ENCODE data around the gene IFTAP. TPM values are rescaled to one million over a fixed set of nuclear protein-coding genes. Genes with fewer than 3 reads are reported as not detected.
"Not testable (repeated sequence)": the region's sequence is repeated elsewhere in the genome, so short reads cannot be mapped to it uniquely, and the experiment has no call there.

Gene IFTAP
- total RNA-seq, 4 donors from 2014 or later: 1.5 to 14.9 (median 8.6) TPM

DNA sequence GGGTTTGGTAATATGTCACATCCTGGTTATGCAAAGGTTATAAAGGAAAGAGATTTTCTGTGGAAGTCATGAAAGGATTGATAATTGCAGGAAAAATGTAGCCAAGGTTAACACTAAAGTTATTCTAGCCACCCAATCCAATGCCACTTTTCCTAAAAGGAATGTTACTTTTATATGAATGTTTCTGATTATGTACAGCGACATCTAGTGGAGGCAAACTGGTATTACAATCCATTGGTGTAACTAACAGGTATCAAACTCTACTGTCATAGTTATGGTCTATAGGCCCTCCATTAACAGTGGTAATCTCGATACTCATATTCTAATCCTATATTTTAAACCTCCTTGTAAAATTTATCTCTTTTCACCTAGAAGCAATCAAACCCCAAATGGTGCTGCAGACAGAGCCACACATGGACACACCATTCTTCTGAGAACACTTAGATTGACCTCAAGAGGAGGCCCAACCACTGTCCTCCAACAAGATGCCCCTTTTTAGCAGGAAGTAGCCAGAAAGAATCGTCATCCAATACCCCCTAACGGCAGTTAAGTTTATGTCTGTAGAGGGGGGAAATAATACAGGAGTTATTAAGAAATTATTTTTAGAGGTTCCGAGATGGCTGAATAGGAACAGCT, 78.6 kb downstream of the IFTAP start:
- H3K9me3 ChIP-seq: no peaks in the 10 kb centered on the region
- no peak overlapping the region for H3K4me3 ChIP-seq
- H3K27me3 ChIP-seq: no peaks in the 10 kb centered on the region
- H3K4me1 ChIP-seq: no peaks in the 10 kb centered on the region
- H3K27ac ChIP-seq: no peak overlapping the region
- H3K36me3 ChIP-seq: no peaks in the 10 kb centered on the region
- TF ChIP-seq POLR2A (IDR thresholded peaks at IDR 0.05) (no peak), CTCF (IDR thresholded peaks at IDR 0.05) (peak; percentile 43 to 79 (median 78))
- no peak for DNase-seq

- not testable (repeated sequence) for H3K36me3 ChIP-seq, DNase-seq, H3K27me3 ChIP-seq, H3K27ac ChIP-seq, H3K9me3 ChIP-seq, H3K4me1 ChIP-seq, H3K4me3 ChIP-seq
Measured at GRCh38 chr11:36679547-36679946, 85.2 kb downstream of the IFTAP start.

GRCh38 chr11:36683818-36684217, 89.5 kb downstream of the IFTAP start:
- Histone ChIP-seq H3K36me3 (no peaks in the 10 kb centered on the region), H3K27me3 (no peaks in the 10 kb centered on the region), H3K4me1 (no peaks in the 10 kb centered on the region), H3K9me3 (no peaks in the 10 kb centered on the region), H3K27ac (no peak overlapping the region), H3K4me3 (no peak overlapping the region)
- DNase-seq: no peak
- no peak for TF ChIP-seq CTCF (IDR thresholded peaks at IDR 0.05)

DNA sequence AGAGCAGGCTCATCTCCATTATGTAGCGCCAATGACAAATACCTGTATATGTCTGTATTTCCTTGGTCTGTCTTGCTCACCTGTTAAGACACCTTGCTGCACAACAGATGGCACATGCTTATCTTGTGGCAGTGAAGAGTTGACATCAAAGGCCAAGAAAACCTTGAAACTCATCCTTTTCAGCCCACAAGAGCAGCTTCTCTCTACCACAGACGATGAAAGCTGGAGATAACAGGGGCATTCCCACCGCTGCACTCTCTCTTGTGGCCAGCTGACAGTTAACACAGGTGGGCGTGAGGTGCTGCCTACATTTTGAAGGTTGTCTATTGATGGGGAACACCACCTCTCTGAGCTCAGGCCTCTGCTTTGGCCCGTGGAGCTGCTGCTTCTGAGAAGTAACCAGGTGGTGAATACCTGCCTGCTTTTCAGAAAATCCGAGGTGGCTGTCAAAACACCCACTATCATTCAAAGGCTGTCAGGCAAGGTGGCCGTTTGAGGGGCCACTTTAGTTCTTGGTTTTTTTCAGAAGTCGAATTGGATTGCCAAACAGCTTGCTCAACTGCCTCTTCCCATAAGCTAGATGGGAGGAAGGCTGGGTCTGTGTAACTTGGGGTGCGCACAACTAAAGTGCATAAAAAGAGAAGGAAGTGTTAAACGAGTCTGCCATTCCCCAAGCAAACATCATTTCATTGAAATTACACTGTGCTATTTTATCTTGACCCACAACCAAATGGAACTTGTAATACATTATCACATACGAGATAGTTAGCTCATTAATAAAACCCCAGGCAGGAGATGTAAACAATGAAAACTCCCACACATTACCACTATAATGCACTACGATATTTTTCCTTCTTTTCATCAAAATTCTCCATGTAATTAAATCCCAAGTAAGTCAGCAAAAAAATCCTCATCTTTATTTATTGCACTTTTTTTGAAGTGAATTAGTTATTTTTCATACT, 90.8 kb downstream of the IFTAP start:
- Histone ChIP-seq H3K36me3 (no peaks in the 10 kb centered on the region), H3K4me1 (no peaks in the 10 kb centered on the region), H3K4me3 (no peak overlapping the region), H3K9me3 (no peaks in the 10 kb centered on the region), H3K27me3 (no peaks in the 10 kb centered on the region), H3K27ac (no peak overlapping the region)
- DNase-seq: no peak
- TF ChIP-seq CTCF (IDR thresholded peaks at IDR 0.05) (no peak), POLR2A (IDR thresholded peaks at IDR 0.05) (no peak)

DNA sequence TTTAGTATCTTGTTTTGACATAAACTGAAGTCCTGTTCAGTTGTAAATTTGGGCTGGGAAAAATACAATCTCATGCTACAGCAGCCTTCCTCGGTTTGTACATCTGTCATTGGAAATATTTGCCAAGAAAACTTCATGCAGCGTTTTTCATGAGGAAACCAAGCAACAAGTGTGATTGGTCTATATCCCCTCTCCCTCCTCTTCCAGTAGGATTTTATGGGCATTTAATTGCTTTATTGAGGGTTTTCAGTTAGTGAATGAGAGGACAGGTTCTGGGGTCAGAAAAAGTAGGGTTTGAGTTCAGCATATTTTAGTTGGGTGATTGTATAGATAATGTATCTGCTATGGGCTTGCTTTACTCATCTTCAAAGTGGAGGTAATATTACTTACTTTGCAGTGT, 93.8 kb downstream of the IFTAP start:
- H3K27me3 ChIP-seq: no peaks in the 10 kb centered on the region
- no peaks in the 10 kb centered on the region for H3K9me3 ChIP-seq
- no peaks in the 10 kb centered on the region for H3K36me3 ChIP-seq
- no peaks in the 10 kb centered on the region for H3K4me1 ChIP-seq
- no peak for TF ChIP-seq CTCF (IDR thresholded peaks at IDR 0.05)
- TF ChIP-seq POLR2A (IDR thresholded peaks at IDR 0.05): no peak
- no peak overlapping the region for H3K4me3 ChIP-seq
- H3K27ac ChIP-seq: no peak overlapping the region
- no peak for DNase-seq

GRCh38 chr11:36688571-36689291, 94.4 kb downstream of the IFTAP start:
- Histone ChIP-seq H3K27ac (no peak overlapping the region), H3K4me1 (no peaks in the 10 kb centered on the region), H3K4me3 (no peak overlapping the region), H3K27me3 (no peaks in the 10 kb centered on the region), H3K9me3 (no peaks in the 10 kb centered on the region), H3K36me3 (no peaks in the 10 kb centered on the region)
- no peak for TF ChIP-seq POLR2A (IDR thresholded peaks at IDR 0.05)
- TF ChIP-seq CTCF (IDR thresholded peaks at IDR 0.05): no peak
- DNase-seq: no peak

Measured in Peyer's patch (tissue), 4 donors.